Neural cell (in vitro differentiated cells): Measurements from ENCODE around the gene MAPK8. TPM values are rescaled to one million over a fixed set of nuclear protein-coding genes. Genes with fewer than 3 reads are reported as not detected.

Experiments used
- H2AFZ ChIP-seq: fragments of 200-600, 300-800 bp; sonication (generic), shearing (Covaris generic); 2 replicates; pipeline ENCODE4 v1.6.0; 2014; ENCODE audit warnings: low read depth, mild to moderate bottlenecking, antibody characterized with exemption, low read length, moderate library complexity
- H3F3A ChIP-seq: fragments of 200-600 bp; shearing (Covaris generic); 2 replicates; pipeline ENCODE4 v1.6.1; 2016; ENCODE audit warnings: mild to moderate bottlenecking, moderate library complexity, mixed read lengths, antibody characterized with exemption, low read length; ENCODE audit not compliant: insufficient read depth, poor library complexity, severe bottlenecking
- H3K27ac ChIP-seq: fragments of 200-600, 300-800 bp; sonication (generic), shearing (Covaris generic); 2 replicates; pipeline ENCODE4 v1.5.1; 2014; ENCODE audit warnings: mild to moderate bottlenecking, low read length, moderate library complexity
- H3K27me3 ChIP-seq: fragments of 300-800, 200-600 bp; sonication (generic), shearing (Covaris generic); 2 replicates; pipeline ENCODE4 v1.6.0; 2014; ENCODE audit warnings: mild to moderate bottlenecking, low read depth, low read length, moderate library complexity; ENCODE audit not compliant: insufficient read depth
- H3K36me3 ChIP-seq: fragments of 300-800, 200-600 bp; sonication (generic), shearing (Covaris generic); 2 replicates; pipeline ENCODE4 v1.5.1; 2014; ENCODE audit warnings: mild to moderate bottlenecking, antibody characterized with exemption, low read length, moderate library complexity; ENCODE audit not compliant: insufficient read depth
- H3K4me2 ChIP-seq: fragments of 300-800, 200-600 bp; sonication (generic), shearing (Covaris generic); 2 replicates; pipeline ENCODE4 v1.6.0; 2014; ENCODE audit warnings: mild to moderate bottlenecking, low read length
- H3K4me3 ChIP-seq: fragments of 300-800, 200-600 bp; sonication (generic), shearing (Covaris generic); 2 replicates; pipeline ENCODE4 v1.5.1; 2014; ENCODE audit warnings: mild to moderate bottlenecking, low read length, moderate library complexity
- H3K79me2 ChIP-seq: fragments of 200-600 bp; shearing (Covaris generic); replicated peaks from 2 replicates; pipeline ENCODE4 v1.6.0; 2014; ENCODE audit warnings: mild to moderate bottlenecking, low read length, moderate library complexity; ENCODE audit not compliant: insufficient read depth
- H3K9ac ChIP-seq: fragments of 300-800, 200-600 bp; sonication (generic), shearing (Covaris generic); 2 replicates; pipeline ENCODE4 v1.6.1; 2016; ENCODE audit warnings: mild to moderate bottlenecking, low read length, mixed read lengths
- H3K9me2 ChIP-seq: fragments of 200-600 bp; shearing (Covaris generic); 2 replicates; pipeline ENCODE4 v1.6.1; 2016; ENCODE audit warnings: mild to moderate bottlenecking, low read length, mixed read lengths; ENCODE audit not compliant: insufficient read depth
- H3K9me3 ChIP-seq: fragments of 200-600, 300-800 bp; sonication (generic), shearing (Covaris generic); 2 replicates; pipeline ENCODE4 v1.6.1; 2016; ENCODE audit warnings: mild to moderate bottlenecking, mixed run types, low read length, moderate library complexity, mixed read lengths
- H4K20me1 ChIP-seq: fragments of 200-600 bp; shearing (Covaris generic); 2 replicates; pipeline ENCODE4 v1.6.1; 2016; ENCODE audit warnings: mild to moderate bottlenecking, mixed run types; ENCODE audit not compliant: insufficient read depth
- EP300 ChIP-seq: fragments of 450-650 bp; conservative IDR thresholded peaks from 2 replicates; pipeline ENCODE4 v1.6.1; 2014; ENCODE audit warnings: antibody characterized with exemption, mild to moderate bottlenecking, moderate library complexity; ENCODE audit not compliant: poor library complexity, severe bottlenecking
- EZH2 ChIP-seq: fragments of 200-600, 300-800 bp; shearing (Covaris generic), sonication (generic); IDR thresholded peaks from 2 replicates; pipeline ENCODE4 v1.6.1; 2014; ENCODE audit warnings: antibody characterized with exemption, low read length, borderline replicate concordance, mild to moderate bottlenecking; ENCODE audit not compliant: insufficient read depth, poor library complexity, severe bottlenecking
- MXI1 ChIP-seq: fragments of 450-650 bp; conservative IDR thresholded peaks from 2 replicates; pipeline ENCODE4 v1.6.1; 2014; ENCODE audit warnings: antibody characterized with exemption, mild to moderate bottlenecking; ENCODE audit not compliant: poor library complexity, severe bottlenecking
- POLR2AphosphoS5 ChIP-seq: IDR thresholded peaks from 2 replicates; pipeline ENCODE4 v1.6.1; 2012
- RAD21 ChIP-seq: fragments of 450-650 bp; conservative IDR thresholded peaks from 2 replicates; pipeline ENCODE4 v1.6.1; 2014; ENCODE audit warnings: antibody characterized with exemption, mild to moderate bottlenecking, moderate library complexity
- SMC3 ChIP-seq: fragments of 450-650 bp; conservative IDR thresholded peaks from 2 replicates; pipeline ENCODE4 v1.6.1; 2014; ENCODE audit warnings: antibody characterized with exemption, mild to moderate bottlenecking, moderate library complexity; ENCODE audit not compliant: poor library complexity
- TAF1 ChIP-seq: IDR thresholded peaks from 2 replicates; pipeline ENCODE4 v1.6.1; 2012; ENCODE audit warnings: low read depth
- polyA plus RNA-seq: library from polyadenylated mRNA; depleted of rRNA; stranded (reverse); fragments of >200 nt; gene quantifications from 2 replicates; pipeline ENCODE4 v1.2.3, GENCODE V29; 2014
- TF ChIP-seq, protein P1 (sequence below): IDR thresholded peaks from 2 replicates; pipeline ENCODE4 v1.6.1; 2012; ENCODE audit warnings: borderline replicate concordance
- TF ChIP-seq, protein P2 (sequence below): fragments of 450-650 bp; IDR thresholded peaks from 2 replicates; pipeline ENCODE4 v1.5.1; 2014; ENCODE audit warnings: antibody characterized with exemption, mild to moderate bottlenecking, moderate library complexity; ENCODE audit not compliant: poor library complexity, severe bottlenecking

MAPK8 gene
- polyA plus RNA-seq, 1 donor from 2014 or later: 187 TPM

DNA sequence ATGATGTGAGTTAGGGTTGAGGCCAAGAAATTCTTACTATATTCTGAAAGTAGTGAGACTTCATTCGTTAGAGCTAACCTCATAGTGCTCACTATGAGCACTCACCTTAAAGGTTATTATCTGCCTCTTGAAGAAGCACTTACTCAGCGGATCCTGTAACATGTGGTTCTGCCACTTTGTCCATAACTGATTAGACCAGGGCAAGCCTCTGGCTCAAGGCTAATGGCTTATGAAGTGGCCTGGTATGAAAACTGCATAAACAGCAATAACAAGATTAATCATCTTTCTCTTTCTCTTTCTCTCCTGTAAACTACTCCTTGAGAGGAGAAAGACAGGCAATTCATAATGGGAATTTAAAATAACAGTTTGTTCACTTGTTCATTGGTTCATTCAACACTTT, 82.8 kb downstream of the MAPK8 start:
- Histone ChIP-seq H3K9me3 (no peaks in the 10 kb centered on the region), H3K4me2 (no peak overlapping the region), H3K4me3 (no peak overlapping the region), H3K36me3 (no peaks in the 10 kb centered on the region), H2AFZ (no peak overlapping the region), H3K27me3 (no peaks in the 10 kb centered on the region), H3K27ac (no peak overlapping the region), H3K9ac (no peak overlapping the region), H4K20me1 (no peaks in the 10 kb centered on the region), H3K9me2 (no peaks in the 10 kb centered on the region), H3K79me2 (peaks cover 54% of the 10 kb centered on the region), H3F3A (no peaks in the 10 kb centered on the region)
- TF ChIP-seq MXI1: no peak
- TF ChIP-seq POLR2AphosphoS5: no peak
- no peak for TF ChIP-seq TAF1

DNA sequence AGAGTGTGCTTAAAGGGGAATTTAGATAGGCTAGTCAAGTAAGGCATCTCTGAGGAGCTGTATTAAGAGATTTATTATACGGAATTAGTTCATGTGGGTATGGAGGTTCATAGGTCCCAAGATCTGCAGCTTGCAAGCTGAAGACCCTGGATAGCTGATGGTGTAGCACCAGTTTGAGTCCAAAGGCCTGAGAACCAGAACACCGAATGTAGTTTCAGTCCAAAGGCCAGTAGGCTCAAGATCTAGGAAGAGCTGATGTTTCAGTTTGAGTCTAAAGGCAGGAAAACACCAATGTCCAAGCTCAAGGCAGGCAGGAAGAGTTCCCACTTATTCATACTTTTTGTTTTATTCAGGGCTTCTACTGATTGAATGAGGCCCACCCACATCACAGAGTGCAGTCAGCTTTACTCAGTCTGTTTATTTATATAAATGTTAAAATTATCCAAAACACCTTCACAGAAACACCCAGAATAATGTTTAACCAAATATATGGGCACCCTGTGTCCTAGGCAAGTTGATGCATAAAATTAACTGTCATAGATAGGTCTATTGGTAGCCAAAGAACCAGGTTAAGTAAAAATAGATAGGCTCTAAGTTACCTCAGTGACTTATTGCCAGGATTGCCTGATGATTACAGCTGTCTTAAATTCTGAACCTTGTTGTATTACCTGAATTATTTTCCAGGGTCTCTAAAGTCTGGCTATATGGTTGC, 83.5 kb downstream of the MAPK8 start:
- Histone ChIP-seq H4K20me1 (no peaks in the 10 kb centered on the region), H3K4me2 (no peak overlapping the region), H3K27ac (no peak overlapping the region)

More for the DNA sequence above, 83.5 kb downstream of the MAPK8 start:
- no peak overlapping the region for H3K9ac ChIP-seq
- H2AFZ ChIP-seq: no peak overlapping the region
- H3K9me3 ChIP-seq: no peaks in the 10 kb centered on the region
- no peaks in the 10 kb centered on the region for H3K27me3 ChIP-seq
- no peak overlapping the region for H3K4me3 ChIP-seq
- no peaks in the 10 kb centered on the region for H3F3A ChIP-seq
- H3K9me2 ChIP-seq: no peaks in the 10 kb centered on the region
- no peaks in the 10 kb centered on the region for H3K36me3 ChIP-seq
- peaks cover 47% of the 10 kb centered on the region for H3K79me2 ChIP-seq
- TF ChIP-seq MXI1: no peak
- TF ChIP-seq RAD21: no peak
- TF ChIP-seq EZH2: no peak
- TF ChIP-seq, protein P1, sequence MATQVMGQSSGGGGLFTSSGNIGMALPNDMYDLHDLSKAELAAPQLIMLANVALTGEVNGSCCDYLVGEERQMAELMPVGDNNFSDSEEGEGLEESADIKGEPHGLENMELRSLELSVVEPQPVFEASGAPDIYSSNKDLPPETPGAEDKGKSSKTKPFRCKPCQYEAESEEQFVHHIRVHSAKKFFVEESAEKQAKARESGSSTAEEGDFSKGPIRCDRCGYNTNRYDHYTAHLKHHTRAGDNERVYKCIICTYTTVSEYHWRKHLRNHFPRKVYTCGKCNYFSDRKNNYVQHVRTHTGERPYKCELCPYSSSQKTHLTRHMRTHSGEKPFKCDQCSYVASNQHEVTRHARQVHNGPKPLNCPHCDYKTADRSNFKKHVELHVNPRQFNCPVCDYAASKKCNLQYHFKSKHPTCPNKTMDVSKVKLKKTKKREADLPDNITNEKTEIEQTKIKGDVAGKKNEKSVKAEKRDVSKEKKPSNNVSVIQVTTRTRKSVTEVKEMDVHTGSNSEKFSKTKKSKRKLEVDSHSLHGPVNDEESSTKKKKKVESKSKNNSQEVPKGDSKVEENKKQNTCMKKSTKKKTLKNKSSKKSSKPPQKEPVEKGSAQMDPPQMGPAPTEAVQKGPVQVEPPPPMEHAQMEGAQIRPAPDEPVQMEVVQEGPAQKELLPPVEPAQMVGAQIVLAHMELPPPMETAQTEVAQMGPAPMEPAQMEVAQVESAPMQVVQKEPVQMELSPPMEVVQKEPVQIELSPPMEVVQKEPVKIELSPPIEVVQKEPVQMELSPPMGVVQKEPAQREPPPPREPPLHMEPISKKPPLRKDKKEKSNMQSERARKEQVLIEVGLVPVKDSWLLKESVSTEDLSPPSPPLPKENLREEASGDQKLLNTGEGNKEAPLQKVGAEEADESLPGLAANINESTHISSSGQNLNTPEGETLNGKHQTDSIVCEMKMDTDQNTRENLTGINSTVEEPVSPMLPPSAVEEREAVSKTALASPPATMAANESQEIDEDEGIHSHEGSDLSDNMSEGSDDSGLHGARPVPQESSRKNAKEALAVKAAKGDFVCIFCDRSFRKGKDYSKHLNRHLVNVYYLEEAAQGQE: no peak
- TF ChIP-seq, protein P2, sequence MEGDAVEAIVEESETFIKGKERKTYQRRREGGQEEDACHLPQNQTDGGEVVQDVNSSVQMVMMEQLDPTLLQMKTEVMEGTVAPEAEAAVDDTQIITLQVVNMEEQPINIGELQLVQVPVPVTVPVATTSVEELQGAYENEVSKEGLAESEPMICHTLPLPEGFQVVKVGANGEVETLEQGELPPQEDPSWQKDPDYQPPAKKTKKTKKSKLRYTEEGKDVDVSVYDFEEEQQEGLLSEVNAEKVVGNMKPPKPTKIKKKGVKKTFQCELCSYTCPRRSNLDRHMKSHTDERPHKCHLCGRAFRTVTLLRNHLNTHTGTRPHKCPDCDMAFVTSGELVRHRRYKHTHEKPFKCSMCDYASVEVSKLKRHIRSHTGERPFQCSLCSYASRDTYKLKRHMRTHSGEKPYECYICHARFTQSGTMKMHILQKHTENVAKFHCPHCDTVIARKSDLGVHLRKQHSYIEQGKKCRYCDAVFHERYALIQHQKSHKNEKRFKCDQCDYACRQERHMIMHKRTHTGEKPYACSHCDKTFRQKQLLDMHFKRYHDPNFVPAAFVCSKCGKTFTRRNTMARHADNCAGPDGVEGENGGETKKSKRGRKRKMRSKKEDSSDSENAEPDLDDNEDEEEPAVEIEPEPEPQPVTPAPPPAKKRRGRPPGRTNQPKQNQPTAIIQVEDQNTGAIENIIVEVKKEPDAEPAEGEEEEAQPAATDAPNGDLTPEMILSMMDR: no peak
- no peak for TF ChIP-seq POLR2AphosphoS5
- TF ChIP-seq TAF1: no peak
- no peak for TF ChIP-seq EP300
- TF ChIP-seq SMC3: no peak
